ENCODE results near the gene CPN2. TPM values are rescaled to one million over a fixed set of nuclear protein-coding genes. Genes with fewer than 3 reads are reported as not detected.

The CPN2 gene
- total and polyA plus RNA-seq, 2 of the 8 experiments (the other 6 are each of a cell fraction or from before 2014, with no cell fraction given): 0.03 TPM; not detected in 1

- Histone ChIP-seq H3K4me2 (ENCODE audit: insufficient read depth in 1 of 2, low read depth in 2 of 2, low read length in 2 of 2) (no peak overlapping the region), H3K79me2 (ENCODE audit: control insufficient read depth in 1 of 2, insufficient read depth in 2 of 2, low read length in 2 of 2) (no peaks in the 10 kb centered on the region), H3K9ac (replicated peaks in 1 of 4; ENCODE audit: extremely low read depth in 1 of 4, low read depth in 3 of 4, low read length in 3 of 4) (no peak overlapping the region), H2BK5ac (ENCODE audit: low read depth, low read length) (no peak overlapping the region), H4K91ac (replicated peaks; ENCODE audit: insufficient read length, low read length) (no peak overlapping the region), H3K4me3 (ENCODE audit: extremely low read depth in 1 of 4, insufficient read depth in 2 of 4, low read depth in 3 of 4, low read length in 4 of 4) (no peak overlapping the region), H2BK20ac (ENCODE audit: low read length) (no peak overlapping the region), H4K20me1 (replicated peaks in 1 of 2; ENCODE audit: control insufficient read depth in 1 of 2, insufficient read depth in 2 of 2, low read length in 2 of 2) (no peaks in the 10 kb centered on the region), H3K4ac (replicated peaks; ENCODE audit: insufficient read length, low read depth, low read length) (no peak overlapping the region), H2BK15ac (ENCODE audit: low read length) (no peak overlapping the region), H3K9me3 (ENCODE audit: insufficient read depth in 2 of 2, low read depth in 1 of 2, low read length in 1 of 2) (peaks cover 25 to 27% of the 10 kb centered on the region in 2 experiments), H3K23ac (ENCODE audit: insufficient read length) (no peak overlapping the region), H2BK120ac (replicated peaks; ENCODE audit: low read depth, low read length) (no peak overlapping the region), H3K36me3 (ENCODE audit: control insufficient read depth in 2 of 4, insufficient read depth in 4 of 4, low read length in 3 of 4) (no peaks in the 10 kb centered on the region), H3K14ac (ENCODE audit: insufficient read length) (no peak overlapping the region), H3K56ac (replicated peaks; ENCODE audit: insufficient read length, low read depth, low read length) (no peak overlapping the region), H3K4me1 (replicated peaks in 1 of 4; ENCODE audit: control insufficient read depth in 3 of 4, insufficient read depth in 4 of 4, low read length in 3 of 4) (peaks cover 6 to 23% (median 13%) of the 10 kb centered on the region in 4 experiments), H2BK12ac (ENCODE audit: low read depth, low read length) (no peak overlapping the region), H3K23me2 (ENCODE audit: low read depth, low read length) (peaks cover 3% of the 10 kb centered on the region; the same call in 1 of the 2 replicates), H3K18ac (ENCODE audit: extremely low read depth, low read length) (no peak overlapping the region), H3K79me1 (ENCODE audit: low read depth, low read length) (no peaks in the 10 kb centered on the region), H4K8ac (ENCODE audit: extremely low read depth, insufficient read depth, low read length) (no peak overlapping the region), H2AFZ (ENCODE audit: low read length) (no peak overlapping the region), H3K27ac (ENCODE audit: low read depth, low read length) (no peak overlapping the region), H2AK5ac (ENCODE audit: low read depth, low read length) (no peak overlapping the region), H4K5ac (ENCODE audit: insufficient read length, low read depth, low read length) (no peak overlapping the region), H3K27me3 (replicated peaks in 1 of 4; ENCODE audit: control insufficient read depth in 3 of 4, extremely low read depth in 1 of 4, insufficient read depth in 3 of 4, low read length in 3 of 4) (peaks cover 0 to 27% (median 12%) of the 10 kb centered on the region in 4 experiments; a peak in 5 of 7 replicates)
- ChIA-PET POLR2A (ENCODE audit: partially characterized antibody) (interaction anchor here (1.2 kb wide), 1 partner anchor 123 kb away, joined by 3 read pairs; no protein-coding TSS in a partner anchor), CTCF (ENCODE audit: partially characterized antibody) (interaction anchor here (0.6 to 6.2 kb wide), 20 partner anchors 10 to 1504 kb away, joined by 3 to 79 read pairs (median 4); no protein-coding TSS in a partner anchor)
- DNase-seq (ENCODE audit: low read depth in 1 of 2, low spot score in 2 of 2) (no peak), FAIRE-seq (no peak)
- TF ChIP-seq SIN3A (conservative IDR thresholded peaks at IDR 0.05 in 1 of 2, IDR thresholded peaks at IDR 0.05 in 1 of 2; ENCODE audit: low read depth in 1 of 2, low read length in 2 of 2) (no peak), ATF2 (IDR thresholded peaks at IDR 0.05; ENCODE audit: low read length) (no peak), POLR2A (IDR thresholded peaks at IDR 0.05; ENCODE audit: control extremely low read depth in 1 of 2, low read depth in 2 of 2, low read length in 2 of 2) (no peak)
- WGBS, 2 experiments (ENCODE audit: extremely low coverage in 1 of 2, insufficient coverage in 1 of 2, insufficient read length in 1 of 2, insufficient replicate concordance in 2 of 2, low coverage in 1 of 2, low lambda C conversion rate in 2 of 2, missing lambda C conversion rate in 1 of 2): 81% methylated on average over 6 of the region's 6 CpGs; no CpG with 5 or more reads in 1 of the 2 experiments
Observed at GRCh38 chr3:194316918-194317317, 34.2 kb downstream of the CPN2 start.

All from H1 (cell line).